ENCODE data around the gene CHD2.

- TF ChIP-seq EZH2 (IDR thresholded peaks at IDR 0.05; ENCODE audit: low read depth) (no peak), CTCF (conservative IDR thresholded peaks at IDR 0.05) (no peak)
Observed at GRCh38 chr15:92892201-92892555, 7.9 kb upstream of the CHD2 start.
